IPS-18c (cell line): ENCODE data around the gene CTBP2.
"Not testable (repeated sequence)": the region's sequence is repeated elsewhere in the genome, so short reads cannot be mapped to it uniquely, and the experiment has no call there.

Experiments used
- H3K4me3 ChIP-seq: 2 replicates; pipeline ENCODE4 v1.7.0; 2013; ENCODE audit warnings: low read depth, mild to moderate bottlenecking, low read length, moderate library complexity; ENCODE audit not compliant: insufficient read depth
- H3K9me3 ChIP-seq: one replicate; pipeline ENCODE4 v1.6.1; 2013; ENCODE audit warnings: mild to moderate bottlenecking, low read length, moderate library complexity; ENCODE audit not compliant: control insufficient read depth, insufficient read depth

Gene CTBP2

DNA sequence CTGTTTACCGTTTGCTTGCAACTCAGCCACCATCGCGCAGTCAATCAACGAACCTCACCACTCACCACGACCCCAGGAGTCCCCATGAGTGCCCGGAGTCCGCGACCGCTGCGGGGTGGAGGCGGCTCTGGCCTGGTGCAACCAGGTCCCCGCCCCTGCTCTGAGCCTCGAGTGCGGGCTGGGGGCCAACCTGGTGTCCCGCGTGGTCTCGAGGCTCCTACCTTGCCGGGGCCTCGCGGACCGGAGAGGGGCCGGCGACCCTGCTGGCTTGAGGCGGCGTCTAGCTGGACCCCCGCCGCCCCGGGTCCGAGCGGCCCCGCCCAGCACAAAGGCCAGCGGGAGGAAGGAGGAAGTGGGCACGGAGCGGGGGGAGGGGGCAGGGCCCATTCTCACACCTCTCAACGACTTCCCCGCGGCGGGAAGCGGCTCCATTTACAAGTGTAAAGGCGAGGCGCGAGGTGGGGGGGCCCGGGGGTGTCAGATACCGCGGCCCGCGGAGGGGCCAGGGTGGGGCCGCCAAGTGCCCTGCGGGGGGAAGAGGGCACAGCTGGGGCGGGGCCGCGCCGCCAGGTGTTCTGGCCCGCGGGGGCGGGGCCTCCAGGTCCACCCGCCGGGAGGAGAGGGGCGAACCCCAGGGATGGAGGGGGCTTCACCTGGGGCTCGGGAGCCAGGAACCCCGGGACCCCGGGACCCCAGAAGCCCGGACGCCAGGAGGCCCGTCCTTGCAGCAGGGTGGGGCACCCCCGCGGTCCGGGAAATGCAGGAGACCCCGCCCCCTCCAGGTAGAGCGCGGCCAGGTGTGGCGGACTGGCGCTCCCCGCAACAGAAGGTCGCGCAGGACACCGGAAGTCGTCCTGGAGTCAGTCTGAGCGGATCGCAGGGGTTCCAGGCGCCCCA is 8.6 kb downstream of the CTBP2 start:
- H3K4me3 ChIP-seq: peak overlapping the region; percentile 49
- no peaks in the 10 kb centered on the region for H3K9me3 ChIP-seq

DNA sequence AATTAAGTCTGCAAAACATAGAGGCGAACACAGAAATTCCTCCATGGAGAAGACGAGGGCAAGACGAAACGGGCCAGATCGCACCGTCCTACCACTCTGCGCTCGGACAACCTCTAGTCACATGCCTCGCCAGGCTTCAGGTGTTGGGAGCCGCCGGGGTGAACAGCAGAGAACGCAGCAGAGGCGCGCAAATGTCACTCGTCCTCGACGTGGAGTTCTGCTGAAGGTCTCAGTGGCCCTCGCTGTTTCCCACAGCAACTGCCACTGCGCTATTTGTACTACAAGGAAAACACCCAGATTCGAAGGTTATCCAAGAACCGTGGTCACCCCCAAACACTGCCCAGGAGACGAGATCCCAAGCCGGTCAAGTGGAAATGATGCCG is 9.2 kb downstream of the CTBP2 start:
- H3K4me3 ChIP-seq: peak overlapping the region; percentile 37
- no peaks in the 10 kb centered on the region for H3K9me3 ChIP-seq

DNA sequence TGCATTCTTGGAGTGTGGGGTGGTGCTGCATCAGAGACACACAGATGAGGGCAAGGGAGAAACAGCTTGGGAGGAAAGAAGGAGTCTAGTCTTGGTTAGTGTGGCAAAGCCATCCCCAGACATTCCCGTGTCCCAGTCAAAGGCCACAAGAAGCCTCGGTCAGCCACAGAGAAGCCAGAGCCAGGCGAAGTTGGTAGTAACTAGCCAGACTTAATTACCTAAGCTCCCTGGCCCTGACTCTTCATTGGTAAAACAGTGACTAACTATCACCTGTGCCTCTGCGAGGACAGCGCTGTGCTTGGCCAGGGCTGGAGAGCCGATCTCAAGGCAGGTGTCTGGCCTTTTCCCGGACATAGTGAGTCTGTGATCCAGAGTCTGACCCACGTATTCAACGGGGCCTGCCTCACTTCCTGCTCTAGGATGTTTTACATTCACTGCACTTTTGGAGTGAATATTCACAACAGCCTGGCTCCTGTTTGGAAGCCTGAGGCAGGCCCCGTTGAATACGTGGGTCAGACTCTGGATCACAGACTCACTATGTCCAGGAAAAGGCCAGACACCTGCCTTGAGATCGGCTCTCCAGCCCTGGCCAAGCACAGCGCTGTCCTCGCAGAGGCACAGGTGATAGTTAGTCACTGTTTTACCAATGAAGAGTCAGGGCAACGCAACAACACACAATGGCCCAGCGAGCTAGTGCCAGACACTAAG is 9.8 kb downstream of the CTBP2 start:
- not testable (repeated sequence) for H3K9me3 ChIP-seq, H3K4me3 ChIP-seq

DNA sequence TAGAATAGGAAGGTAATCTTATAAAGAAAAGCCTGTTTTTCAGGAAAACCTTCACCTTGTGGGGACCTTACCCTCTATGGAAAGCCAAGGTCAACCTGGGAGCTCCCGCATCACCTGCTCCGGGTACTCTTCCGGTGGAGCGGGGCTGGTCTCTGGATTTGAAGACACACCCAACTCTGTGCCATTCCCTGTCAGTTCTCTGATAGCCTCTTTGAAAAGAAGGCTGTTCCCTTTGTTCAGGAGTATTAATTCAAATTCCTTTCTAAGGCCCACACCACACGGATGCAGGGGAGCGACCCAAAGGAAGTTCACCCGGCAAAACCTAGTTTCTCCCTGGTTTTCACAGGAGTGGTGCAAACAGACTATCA is 10.7 kb downstream of the CTBP2 start:
- H3K4me3 ChIP-seq: no peak overlapping the region
- H3K9me3 ChIP-seq: no peaks in the 10 kb centered on the region

DNA sequence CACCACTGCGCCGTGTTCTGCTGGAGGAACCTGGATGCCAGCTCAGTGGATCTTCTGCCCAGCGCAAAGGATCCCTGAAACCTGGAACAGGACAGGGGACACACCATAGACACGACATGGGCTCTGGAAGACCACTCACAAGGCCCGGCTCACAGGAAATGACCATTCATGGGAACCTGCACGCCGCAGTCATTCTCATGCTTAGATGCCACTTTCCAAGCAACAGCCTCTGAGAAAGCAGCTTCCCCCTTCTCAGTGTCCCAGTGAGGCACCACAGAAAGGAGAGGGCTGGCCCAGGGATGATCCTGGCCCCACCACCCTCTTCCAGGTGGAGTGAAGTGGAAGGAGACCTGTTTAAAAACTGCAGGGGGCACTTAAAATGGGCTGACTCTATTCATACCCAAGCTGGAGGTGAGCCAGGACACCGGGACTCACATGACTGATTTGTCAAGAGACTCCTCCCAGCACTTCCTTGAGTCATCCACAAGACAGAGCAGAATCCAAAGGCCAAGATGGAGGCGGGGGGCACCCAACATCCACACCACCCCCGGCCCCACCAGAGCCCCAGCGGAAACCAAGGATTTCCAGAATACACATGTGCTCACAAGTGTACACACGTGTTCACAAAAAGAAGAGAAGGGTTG is 11.2 kb downstream of the CTBP2 start:
- H3K4me3 ChIP-seq: no peak overlapping the region
- no peaks in the 10 kb centered on the region for H3K9me3 ChIP-seq

DNA sequence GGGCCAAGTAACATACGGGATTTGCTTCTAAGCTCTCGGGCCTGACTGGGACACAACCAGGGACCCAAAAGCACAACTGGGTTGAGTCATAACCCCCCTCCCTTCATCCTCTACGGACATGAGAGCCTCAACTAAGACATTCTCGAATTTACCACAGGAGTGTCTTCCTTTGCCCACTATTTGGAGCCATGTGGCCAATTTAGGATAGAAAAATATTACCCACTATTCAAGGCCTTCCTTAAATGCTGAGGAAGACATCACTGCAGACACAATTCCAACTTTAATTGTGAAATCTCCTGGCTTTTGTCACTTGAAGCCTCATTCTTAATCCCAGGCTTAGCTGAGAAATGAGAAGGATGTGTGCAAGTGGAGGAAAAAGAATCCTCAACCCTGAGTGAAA is 11.8 kb downstream of the CTBP2 start:
- Histone ChIP-seq H3K4me3 (no peak overlapping the region), H3K9me3 (no peaks in the 10 kb centered on the region)

DNA sequence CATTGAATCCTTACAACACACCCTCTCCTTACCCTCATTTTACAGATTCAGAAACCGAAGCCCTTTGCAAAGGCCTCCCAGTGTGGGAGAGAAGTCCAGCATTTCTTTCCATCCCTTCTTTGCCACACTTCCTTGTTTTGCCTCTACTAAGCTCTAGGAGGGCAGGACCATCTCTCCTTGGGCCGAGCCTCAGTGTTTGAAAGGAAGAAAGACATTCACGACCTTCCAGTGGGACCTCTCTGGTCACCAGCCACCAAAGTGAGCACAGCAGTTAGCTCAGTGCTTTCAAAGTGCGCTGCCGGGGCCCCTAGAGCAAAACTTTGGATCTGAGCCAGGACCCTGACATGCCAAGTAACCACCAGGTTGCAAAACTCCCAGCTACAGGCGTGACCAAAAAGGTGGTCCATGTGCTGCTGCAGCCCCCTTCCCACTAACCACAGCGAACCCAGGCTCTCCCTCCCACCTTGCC is 12.4 kb downstream of the CTBP2 start:
- Histone ChIP-seq H3K9me3 (no peaks in the 10 kb centered on the region), H3K4me3 (no peak overlapping the region)

DNA sequence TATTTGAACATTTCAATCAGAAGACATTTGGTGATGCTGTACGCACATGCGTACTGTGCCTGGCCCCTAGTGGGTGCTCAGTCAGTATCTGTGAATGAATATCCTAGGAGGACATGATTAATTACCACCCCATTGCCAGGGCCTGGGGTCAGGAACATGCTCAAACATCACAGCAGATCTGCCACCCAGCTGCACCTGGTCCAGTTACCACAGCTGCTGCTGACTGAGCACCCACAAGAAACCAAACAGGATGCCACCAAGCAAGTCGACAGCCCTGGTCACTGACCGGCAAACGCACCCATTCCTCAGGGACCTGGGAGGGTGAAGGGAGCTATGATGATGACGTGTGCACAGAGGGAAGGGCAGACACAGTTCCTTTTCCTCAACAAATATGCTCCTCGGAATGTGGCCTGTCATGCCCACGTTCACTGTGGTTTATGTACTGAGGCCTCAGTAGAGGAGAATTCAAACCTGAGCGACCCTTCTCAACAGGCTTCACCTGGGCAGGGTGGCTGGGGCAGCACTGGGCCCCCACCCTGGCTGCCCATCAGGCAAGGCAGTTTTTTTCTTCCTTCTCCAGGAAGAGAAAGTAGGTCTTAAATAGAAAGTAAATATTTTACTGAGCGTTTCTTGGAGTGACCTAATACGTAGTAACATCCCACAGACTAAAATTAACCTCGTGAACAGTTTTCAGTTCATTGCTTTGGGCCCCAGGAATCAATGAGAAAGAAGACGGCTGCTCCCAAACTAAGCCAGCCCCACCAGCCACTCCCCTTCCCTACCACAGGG is 13.4 kb downstream of the CTBP2 start:
- Histone ChIP-seq H3K4me3 (no peak overlapping the region), H3K9me3 (no peaks in the 10 kb centered on the region)

DNA sequence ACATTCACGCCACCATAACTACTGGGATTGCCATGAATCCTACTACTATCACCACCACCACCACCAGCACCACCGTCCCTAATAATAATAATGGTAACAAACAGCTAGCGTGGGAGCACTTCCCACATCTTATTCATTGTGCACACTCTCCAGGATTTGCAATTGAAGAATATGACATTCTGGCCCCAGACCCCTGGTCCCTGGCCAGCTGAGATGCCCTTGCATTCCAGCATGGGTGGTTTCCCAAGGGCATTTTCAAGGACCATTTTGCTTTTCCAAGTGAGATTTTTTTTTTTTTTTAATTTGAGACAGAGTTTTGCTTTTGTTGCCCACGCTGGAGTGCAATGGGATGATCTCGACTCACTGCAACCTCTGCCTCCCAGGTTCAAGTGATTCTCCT is 14.7 kb downstream of the CTBP2 start:
- no peaks in the 10 kb centered on the region for H3K9me3 ChIP-seq
- no peak overlapping the region for H3K4me3 ChIP-seq

DNA sequence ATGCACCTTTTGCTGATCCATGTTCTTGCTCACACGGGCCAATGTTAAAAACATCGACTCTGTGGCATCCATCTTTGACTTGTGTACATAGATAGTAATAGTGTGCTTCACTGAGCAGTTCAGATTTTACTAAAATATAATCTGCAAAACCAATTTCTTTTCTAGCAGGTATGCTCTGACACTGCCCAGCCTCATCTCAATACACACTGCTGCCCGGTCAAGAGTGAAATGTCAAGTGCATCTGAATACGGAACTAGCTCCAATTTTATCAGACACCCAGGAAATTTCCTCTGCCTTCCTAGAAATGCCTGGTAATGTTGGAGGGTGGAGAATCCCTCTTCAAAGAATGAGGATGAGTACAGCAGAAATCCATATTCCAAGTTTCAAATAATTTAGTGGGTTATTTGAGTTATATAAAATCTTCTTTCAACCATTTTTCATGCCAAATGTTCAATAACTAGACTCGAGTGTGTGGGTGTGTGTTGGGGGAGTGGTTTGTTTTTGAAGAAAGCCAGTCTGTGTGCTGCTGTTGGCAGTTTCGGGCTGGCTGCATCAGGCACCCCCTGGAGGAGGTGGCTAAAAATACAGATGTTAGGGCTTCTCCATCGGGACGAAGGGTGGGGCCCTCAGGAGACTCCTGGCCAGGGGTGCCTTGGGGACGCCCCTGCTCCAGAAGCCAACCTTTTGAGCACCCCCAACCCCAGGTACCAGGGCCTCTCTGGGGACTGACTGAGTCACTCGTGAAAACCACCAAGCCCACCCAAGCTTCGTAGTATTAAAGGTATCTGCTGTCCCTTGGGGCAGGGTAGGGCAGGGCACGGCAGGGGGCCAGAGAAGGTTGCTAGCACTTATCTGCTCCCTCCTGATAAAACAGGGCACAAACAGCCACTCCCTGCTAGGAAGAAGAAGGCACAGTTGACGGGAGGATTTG is 15.4 kb downstream of the CTBP2 start:
- no peaks in the 10 kb centered on the region for H3K9me3 ChIP-seq
- H3K4me3 ChIP-seq: no peak overlapping the region; the same call in 1 of the 2 replicates

DNA sequence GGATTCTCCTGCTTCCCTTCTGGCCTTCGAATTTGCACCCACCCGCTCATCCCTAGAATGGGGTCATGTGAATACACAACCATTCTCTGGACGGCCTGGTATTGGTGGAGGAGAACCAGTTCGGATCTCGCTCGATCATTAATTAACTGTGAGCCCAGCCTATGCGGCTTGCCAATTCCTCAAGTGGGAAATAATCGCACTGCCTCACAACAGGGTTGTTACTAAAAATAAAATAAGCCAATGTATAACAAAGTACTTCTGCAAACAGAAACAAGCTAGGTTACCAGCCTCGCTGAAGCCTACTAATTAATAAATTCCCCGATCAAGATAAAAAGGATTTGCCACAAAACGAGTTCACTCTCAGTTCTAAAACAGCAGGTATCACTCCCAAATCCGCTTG is 16.2 kb downstream of the CTBP2 start:
- H3K4me3 ChIP-seq: no peak overlapping the region
- no peaks in the 10 kb centered on the region for H3K9me3 ChIP-seq

DNA sequence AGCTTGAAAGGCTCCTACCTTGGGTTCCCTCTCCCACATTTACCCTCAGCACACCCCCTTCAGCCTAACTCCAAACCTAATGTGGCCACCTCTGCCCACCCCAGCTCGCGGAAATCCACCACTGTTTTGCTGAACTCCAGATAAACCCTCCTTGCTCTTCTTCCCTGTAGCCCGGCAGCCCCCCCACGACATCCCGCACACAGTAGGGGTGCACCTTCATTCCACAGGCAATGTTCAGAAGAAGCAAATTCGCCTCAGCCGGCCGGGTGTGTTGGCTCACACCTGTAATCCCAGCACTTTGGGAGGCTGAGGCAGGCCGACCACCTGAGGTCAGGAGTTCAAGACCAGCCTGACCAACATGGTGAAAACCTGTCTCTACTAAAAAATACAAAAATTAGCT is 17.4 kb downstream of the CTBP2 start:
- H3K4me3 ChIP-seq: no peak overlapping the region
- no peaks in the 10 kb centered on the region for H3K9me3 ChIP-seq

DNA sequence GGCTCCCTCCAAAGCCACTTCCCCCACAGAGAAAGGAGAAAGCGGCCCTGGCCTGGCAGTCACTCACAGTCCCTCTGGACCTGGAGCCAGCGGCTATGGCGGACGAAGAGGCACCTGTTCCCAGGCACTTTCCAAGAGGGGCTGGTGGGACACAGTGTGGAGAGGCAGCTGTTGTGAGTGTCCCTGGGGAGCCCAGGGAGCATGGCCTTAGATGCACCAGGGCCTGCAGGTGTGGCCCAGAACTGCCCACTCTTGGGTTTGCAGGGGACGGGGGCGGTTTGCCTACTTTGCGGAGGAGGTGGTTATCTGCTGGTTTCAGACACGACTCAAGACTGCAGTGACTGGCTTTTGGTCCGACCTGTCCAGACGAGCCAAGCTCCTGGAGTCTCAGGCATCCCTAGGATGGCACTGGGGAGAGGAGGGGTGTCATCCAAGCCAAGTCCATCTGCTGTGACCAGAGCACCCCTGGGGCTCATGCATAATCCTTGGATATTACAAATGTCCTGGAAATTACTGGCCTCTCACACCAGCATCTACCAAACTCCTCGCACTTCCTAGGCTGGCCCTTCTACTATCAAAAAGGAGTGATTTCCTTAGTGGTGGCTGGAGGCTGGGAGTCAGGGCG is 18.4 kb downstream of the CTBP2 start:
- Histone ChIP-seq H3K4me3 (no peak overlapping the region; the same call in 1 of the 2 replicates), H3K9me3 (no peaks in the 10 kb centered on the region)

DNA sequence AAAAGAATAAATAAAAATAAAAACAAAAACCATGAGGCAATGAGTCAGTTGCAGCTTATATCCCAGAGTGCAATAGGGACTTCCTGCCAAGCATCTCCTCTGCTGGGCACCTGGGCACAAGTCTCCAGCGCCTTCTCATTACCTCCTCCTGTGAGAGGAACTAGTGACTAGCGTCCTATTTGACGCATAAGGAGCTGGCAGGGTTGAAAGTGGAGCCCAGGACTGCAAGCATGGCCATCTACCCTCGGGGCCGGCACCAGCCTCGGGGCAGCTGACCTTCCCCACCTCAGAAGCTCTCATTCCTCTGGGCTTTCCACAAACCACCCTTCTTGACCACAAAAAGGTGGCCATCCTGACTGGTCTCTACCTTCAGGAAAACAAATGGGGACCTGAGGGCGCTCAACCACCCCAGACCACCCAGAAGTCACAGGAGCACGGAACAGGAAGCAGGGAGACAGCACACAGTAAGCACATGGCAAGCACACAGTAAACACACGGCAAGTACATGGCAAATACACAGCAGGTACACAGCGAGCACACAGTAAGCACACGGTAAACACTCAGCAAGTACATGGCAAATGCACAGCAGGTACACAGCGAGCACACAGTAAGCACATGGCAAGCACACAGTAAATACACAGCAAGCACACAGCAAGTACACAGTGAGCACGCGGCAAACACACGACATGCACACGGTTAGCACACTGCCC is 19.1 kb downstream of the CTBP2 start:
- Histone ChIP-seq H3K9me3 (no peaks in the 10 kb centered on the region), H3K4me3 (no peak overlapping the region)

DNA sequence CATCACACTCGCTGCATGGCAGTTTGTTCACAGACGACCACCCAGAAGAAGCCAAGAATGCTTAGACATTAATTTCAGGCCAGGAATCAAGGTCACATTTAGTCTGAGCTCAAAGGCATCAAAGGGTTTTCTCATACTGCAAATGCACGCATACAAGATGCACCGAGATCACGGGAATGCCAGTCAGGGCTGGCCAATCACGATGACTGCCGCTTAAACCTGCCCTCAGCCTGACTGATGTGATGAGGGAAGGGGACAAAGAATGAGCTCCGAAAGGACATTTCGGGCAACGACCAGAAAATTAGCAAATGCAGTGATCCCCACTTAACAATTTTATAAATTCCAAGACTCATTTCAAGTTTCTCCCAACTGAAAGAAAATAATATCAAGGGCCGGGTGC is 20.2 kb downstream of the CTBP2 start:
- no peaks in the 10 kb centered on the region for H3K9me3 ChIP-seq
- H3K4me3 ChIP-seq: no peak overlapping the region
